Measurements from ENCODE around the gene CES2.

Gene CES2

DNA sequence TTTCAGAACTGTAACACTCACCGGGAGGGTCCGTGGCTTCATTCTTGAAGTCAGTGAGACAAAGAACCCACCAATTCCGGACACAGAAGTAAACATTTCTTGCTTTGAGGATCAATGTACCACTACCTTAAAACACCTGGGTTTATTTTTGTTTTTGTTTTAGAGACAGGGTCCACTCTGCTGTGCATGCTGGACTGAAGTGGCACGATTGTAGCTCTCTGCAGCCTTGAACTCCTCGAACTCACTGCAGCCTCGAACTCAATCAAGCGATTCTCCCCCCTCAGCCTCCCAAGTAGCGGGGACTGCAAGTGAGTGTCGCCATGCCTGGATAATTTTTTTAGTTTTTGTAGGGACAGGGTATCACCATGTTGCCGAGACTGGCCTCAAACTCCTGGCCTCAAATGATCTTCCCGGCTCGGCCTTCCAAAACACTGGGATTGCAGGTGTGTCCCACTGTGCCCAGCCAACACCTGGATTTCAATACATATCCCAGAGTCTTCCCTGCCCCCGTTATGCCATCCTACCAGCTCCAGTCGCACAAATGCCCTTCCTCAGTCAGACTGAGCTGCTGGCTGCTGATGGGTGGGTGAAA, 40.1 kb downstream of the CES2 start:
- Histone ChIP-seq H3K9me3 (ENCODE audit: insufficient read depth, low read depth, low read length) (no peaks in the 10 kb centered on the region), H2AFZ (ENCODE audit: low read length) (no peak overlapping the region)
- TF ChIP-seq EZH2phosphoT487 (IDR thresholded peaks at IDR 0.05; ENCODE audit: borderline replicate concordance), result no peak
- TF ChIP-seq, protein P1, sequence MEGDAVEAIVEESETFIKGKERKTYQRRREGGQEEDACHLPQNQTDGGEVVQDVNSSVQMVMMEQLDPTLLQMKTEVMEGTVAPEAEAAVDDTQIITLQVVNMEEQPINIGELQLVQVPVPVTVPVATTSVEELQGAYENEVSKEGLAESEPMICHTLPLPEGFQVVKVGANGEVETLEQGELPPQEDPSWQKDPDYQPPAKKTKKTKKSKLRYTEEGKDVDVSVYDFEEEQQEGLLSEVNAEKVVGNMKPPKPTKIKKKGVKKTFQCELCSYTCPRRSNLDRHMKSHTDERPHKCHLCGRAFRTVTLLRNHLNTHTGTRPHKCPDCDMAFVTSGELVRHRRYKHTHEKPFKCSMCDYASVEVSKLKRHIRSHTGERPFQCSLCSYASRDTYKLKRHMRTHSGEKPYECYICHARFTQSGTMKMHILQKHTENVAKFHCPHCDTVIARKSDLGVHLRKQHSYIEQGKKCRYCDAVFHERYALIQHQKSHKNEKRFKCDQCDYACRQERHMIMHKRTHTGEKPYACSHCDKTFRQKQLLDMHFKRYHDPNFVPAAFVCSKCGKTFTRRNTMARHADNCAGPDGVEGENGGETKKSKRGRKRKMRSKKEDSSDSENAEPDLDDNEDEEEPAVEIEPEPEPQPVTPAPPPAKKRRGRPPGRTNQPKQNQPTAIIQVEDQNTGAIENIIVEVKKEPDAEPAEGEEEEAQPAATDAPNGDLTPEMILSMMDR (conservative IDR thresholded peaks at IDR 0.05; ENCODE audit: low read length), result no peak

DNA sequence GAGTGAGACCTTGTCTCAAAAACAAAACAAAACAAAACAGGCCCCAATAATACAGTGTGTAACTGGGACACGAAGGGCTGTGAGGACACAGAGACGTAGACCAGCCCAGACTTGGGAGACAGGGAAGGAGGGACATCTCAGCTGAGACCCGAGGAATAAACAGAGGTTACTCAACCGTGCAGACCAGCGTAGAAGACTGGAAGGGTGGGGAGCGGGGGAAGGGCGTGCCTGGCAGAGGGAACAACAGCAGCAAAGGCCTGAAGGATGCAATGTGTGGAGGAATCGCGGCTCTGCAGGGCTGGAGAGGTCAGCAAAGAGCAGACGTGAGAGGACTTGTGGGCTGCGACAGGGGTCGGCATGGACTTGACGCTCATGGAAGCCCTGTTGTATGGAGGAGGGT, 41.4 kb downstream of the CES2 start:
- H3K9me2 ChIP-seq (replicated peaks; ENCODE audit: low read depth, low read length), result no peaks in the 10 kb centered on the region
- peaks cover 5% of the 10 kb centered on the region for H3K4me1 ChIP-seq (ENCODE audit: insufficient read depth, low read length, poor library complexity, severe bottlenecking)
- H3K27me3 ChIP-seq (ENCODE audit: insufficient read depth, low read length, poor library complexity, severe bottlenecking), result no peaks in the 10 kb centered on the region
- TF ChIP-seq, protein P1 (conservative IDR thresholded peaks at IDR 0.05; ENCODE audit: low read length), result no peak
- TF ChIP-seq EZH2phosphoT487 (IDR thresholded peaks at IDR 0.05; ENCODE audit: borderline replicate concordance), result no peak
- H3K4me3 ChIP-seq (ENCODE audit: low read length, poor library complexity, severe bottlenecking), result no peak overlapping the region
- H3K9me3 ChIP-seq (ENCODE audit: insufficient read depth, low read depth, low read length), result no peaks in the 10 kb centered on the region
- H3K4me2 ChIP-seq (ENCODE audit: low read depth, low read length, poor library complexity, severe bottlenecking), result no peak overlapping the region
- H3K36me3 ChIP-seq (ENCODE audit: insufficient read depth, low read length), result no peaks in the 10 kb centered on the region
- H3F3A ChIP-seq (ENCODE audit: low read depth), result no peaks in the 10 kb centered on the region
- H4K20me1 ChIP-seq (ENCODE audit: insufficient read depth, low read length, poor library complexity, severe bottlenecking), result no peaks in the 10 kb centered on the region
- H3K79me2 ChIP-seq (ENCODE audit: insufficient read depth, low read length), result no peaks in the 10 kb centered on the region
- no peak overlapping the region for H3K9ac ChIP-seq (ENCODE audit: low read depth, low read length, poor library complexity, severe bottlenecking)
- no peak overlapping the region for H2AFZ ChIP-seq (ENCODE audit: low read length)

More for the DNA sequence above, 40.1 kb downstream of the CES2 start:
- Histone ChIP-seq H3K4me1 (ENCODE audit: insufficient read depth, low read length, poor library complexity, severe bottlenecking) (peaks cover 5% of the 10 kb centered on the region), H4K20me1 (ENCODE audit: insufficient read depth, low read length, poor library complexity, severe bottlenecking) (no peaks in the 10 kb centered on the region), H3K27me3 (ENCODE audit: insufficient read depth, low read length, poor library complexity, severe bottlenecking) (no peaks in the 10 kb centered on the region), H3F3A (ENCODE audit: low read depth) (no peaks in the 10 kb centered on the region), H3K9me2 (replicated peaks; ENCODE audit: low read depth, low read length) (no peaks in the 10 kb centered on the region), H3K36me3 (ENCODE audit: insufficient read depth, low read length) (no peaks in the 10 kb centered on the region), H3K4me2 (ENCODE audit: low read depth, low read length, poor library complexity, severe bottlenecking) (no peak overlapping the region), H3K9ac (ENCODE audit: low read depth, low read length, poor library complexity, severe bottlenecking) (no peak overlapping the region), H3K4me3 (ENCODE audit: low read length, poor library complexity, severe bottlenecking) (no peak overlapping the region), H3K79me2 (ENCODE audit: insufficient read depth, low read length) (no peaks in the 10 kb centered on the region)

DNA sequence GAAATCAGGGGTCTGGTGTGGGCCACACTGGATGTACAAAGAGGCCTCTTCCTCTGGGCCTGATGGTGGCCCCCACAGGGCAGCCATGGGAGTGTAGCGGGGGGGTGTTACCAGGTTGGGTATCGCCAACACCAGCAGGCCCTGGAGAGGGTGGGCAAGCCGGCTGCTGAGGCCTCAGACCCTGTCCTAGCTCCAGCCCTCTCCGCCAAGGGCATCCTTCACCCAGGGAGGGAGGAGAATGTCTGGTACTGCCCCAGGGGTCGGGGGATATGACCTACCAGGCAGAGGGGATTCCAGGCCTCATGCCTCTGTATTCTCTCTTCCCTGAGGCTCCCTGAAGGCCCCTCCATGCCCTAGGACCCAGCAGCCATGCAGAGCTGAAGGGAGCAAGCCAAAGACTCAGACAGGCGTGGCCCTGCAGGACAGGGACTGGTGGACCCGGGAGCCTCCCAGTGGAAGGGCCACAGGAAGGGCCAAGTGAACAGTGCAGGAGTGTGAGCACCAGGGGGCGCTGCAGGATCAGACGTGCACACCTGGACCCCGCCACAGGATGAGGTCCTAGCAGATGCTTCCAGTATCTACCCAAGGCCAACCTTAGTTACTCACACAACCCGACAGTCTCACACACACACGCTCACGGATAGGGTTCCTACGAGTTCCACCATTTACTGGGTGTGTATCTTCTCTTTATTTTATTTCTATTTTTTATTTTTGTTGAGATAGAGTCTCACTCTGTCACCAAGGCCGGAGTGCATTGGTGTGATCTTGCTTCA, 42.2 kb downstream of the CES2 start:
- Histone ChIP-seq H3K9me2 (replicated peaks; ENCODE audit: low read depth, low read length) (no peaks in the 10 kb centered on the region), H4K20me1 (ENCODE audit: insufficient read depth, low read length, poor library complexity, severe bottlenecking) (no peaks in the 10 kb centered on the region), H3K36me3 (ENCODE audit: insufficient read depth, low read length) (no peaks in the 10 kb centered on the region), H3K79me2 (ENCODE audit: insufficient read depth, low read length) (no peaks in the 10 kb centered on the region), H3K4me3 (ENCODE audit: low read length, poor library complexity, severe bottlenecking) (no peak overlapping the region), H3K4me1 (ENCODE audit: insufficient read depth, low read length, poor library complexity, severe bottlenecking) (peaks cover 5% of the 10 kb centered on the region), H3K9ac (ENCODE audit: low read depth, low read length, poor library complexity, severe bottlenecking) (no peak overlapping the region), H3K9me3 (ENCODE audit: insufficient read depth, low read depth, low read length) (no peaks in the 10 kb centered on the region), H2AFZ (ENCODE audit: low read length) (no peak overlapping the region), H3F3A (ENCODE audit: low read depth) (no peaks in the 10 kb centered on the region), H3K4me2 (ENCODE audit: low read depth, low read length, poor library complexity, severe bottlenecking) (no peak overlapping the region), H3K27me3 (ENCODE audit: insufficient read depth, low read length, poor library complexity, severe bottlenecking) (no peaks in the 10 kb centered on the region)
- TF ChIP-seq EZH2phosphoT487 (IDR thresholded peaks at IDR 0.05; ENCODE audit: borderline replicate concordance), result no peak
- TF ChIP-seq, protein P1 (conservative IDR thresholded peaks at IDR 0.05; ENCODE audit: low read length), result peak; percentile 91
